ENCODE results near the gene CNTFR.
A peak's percentile ranks its signal among the peaks of the same experiment; 100 is the strongest.
"Not testable (repeated sequence)": the region's sequence is repeated elsewhere in the genome, so short reads cannot be mapped to it uniquely, and the experiment has no call there.

CNTFR gene

GRCh38 chr9:34555500-34555899 lies 34.0 kb downstream of the CNTFR start:
- DNase-seq (ENCODE audit: low read depth in 2 of 2), result no peak

DNA sequence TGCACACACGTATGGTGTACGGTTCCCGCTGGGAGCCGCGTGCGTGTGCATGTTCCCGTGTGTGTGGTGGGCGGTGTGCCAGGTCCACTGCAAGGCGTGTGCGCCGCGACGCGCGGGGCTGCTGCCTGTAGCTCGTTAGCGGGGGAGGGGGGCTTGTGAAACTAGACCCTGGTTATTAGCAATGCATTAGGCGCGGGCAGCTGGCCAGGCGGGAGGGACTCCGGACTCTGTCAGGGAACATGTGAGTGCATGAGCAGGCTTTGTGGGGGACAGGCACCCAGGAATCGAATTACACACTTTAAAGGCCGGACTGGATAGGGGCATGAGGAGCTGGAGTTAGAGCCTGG lies 34.5 kb downstream of the CNTFR start:
- DNase-seq (ENCODE audit: low read depth in 2 of 2), result no peak

DNA sequence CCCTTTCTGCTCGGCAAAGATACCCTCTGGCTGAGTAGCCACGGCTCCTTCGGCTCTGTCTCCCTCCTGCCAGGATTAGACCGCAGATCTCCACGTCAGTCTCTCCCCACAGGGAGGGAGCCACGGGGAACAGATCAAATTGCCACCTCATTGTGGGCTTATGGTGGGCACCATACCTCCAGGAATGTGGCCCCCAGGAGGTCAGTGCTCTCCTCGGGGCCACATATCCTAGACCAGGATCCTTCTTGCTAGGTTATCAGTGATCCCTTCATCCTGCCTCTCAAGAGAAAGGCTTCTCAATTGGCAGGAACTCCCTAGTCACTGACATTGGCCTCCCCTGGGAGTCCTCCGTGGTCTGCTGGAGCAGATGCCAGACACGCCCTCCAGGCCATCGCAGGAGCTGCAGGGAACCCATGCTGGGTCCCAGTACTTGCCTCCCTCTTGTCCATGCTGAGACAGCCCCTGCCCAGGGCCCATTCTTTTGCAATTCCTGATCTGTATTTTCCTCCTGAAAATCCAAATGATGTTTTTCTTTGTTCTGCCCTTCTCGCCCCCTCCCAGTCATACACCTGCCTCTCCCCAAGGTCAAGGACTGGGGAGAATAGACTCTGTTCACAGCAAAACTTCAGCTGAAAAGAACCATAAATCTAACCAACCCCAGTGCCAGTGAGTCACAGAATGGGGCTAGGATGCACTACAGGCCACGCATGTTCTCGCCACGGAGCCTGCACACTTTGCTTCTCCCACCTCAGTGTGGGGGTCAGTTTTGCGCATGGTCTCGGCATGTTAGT lies 35.1 kb downstream of the CNTFR start:
- DNase-seq (ENCODE audit: low read depth in 2 of 2), result no peak

GRCh38 chr9:34553511-34554021 lies 36.0 kb downstream of the CNTFR start:
- no peak for DNase-seq (ENCODE audit: low read depth in 2 of 2)

- no peak for DNase-seq (ENCODE audit: low read depth in 2 of 2)
Measured at GRCh38 chr9:34552986-34553385, 36.5 kb downstream of the CNTFR start.

DNA sequence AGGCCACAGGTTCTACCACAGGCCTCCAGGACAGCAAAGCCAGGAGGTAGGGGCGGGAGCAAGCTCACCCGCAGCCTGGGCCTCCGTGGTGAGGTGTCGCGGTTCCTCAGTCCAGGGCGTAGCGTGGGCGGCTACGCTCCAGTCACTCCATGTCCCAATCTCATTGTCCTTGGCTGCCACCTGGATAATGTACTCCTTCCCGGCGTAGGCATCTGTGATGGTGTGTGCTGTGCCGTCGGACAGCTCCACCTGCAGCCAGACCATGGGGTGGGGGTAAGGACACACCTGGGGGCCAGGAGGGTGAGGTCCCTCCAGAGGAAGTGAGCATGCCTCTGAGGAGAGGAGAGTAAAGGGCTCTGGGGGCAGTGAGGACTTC lies 36.9 kb downstream of the CNTFR start:
- DNase-seq (ENCODE audit: low read depth in 2 of 2), result no peak

GRCh38 chr9:34551751-34552605 lies 37.5 kb downstream of the CNTFR start:
- no peak for DNase-seq (ENCODE audit: low read depth in 2 of 2)

DNA sequence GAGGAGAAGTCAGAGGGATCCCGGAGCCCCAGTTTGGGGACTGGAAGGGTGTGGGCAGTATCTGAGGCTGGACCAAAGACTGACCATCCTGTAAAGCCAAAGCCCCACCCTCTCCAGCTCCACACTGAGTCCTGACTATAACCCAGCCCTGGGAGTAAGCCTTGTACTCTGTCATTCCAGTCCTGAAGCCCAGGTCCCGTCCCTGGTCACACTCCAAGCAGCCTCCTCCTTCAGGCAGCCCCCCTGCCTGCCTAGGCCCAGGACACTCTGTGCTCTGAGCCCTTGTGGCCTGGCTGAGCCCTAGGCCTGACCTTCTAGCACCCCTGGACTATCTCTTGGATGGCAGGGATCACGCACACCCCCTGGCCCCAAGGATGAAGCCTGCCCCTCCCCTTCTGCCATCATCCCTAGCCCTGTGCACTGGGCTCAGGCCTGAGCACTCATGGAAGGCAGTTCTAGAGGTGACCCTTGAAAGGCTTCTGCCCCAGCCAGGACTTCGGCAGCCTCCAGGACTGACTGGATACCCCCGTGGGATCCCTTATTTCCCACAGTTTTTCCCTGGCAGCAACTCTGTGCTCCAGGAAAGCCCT lies 38.7 kb downstream of the CNTFR start:
- DNase-seq (ENCODE audit: low read depth in 2 of 2), result no peak

DNA sequence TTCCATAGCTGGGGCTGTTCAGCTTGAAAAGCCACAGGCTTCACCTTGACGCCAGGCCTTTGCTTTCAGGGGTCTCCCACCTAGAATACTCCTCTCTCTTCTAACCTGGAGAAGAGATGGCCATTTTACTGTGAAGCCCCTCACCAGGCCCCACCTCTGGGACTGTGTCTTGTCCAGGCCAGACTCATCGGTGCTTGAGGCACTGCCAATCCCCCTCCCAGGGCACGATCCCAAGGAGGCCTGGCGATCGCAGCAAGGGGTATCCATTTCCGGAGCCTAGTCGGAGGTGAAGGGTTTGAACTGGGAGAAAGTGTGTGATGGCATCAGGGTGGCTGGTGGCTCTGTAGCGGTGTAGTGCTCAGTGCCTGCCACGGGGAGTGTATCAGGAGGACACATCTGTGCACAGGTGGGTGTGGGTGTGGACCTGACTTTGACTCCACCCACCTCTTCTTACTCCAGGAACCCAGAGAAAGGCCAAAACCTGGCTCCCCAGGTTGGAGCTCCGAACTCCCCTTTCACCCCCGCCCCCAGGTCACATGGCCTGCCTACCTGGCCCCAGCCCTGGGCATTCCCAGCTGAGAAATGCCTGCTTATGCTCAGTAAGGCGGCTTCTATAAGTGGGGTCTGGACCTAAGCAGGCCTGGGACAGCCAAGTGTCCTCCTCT lies 39.4 kb downstream of the CNTFR start:
- DNase-seq (ENCODE audit: low read depth in 2 of 2), result no peak

DNA sequence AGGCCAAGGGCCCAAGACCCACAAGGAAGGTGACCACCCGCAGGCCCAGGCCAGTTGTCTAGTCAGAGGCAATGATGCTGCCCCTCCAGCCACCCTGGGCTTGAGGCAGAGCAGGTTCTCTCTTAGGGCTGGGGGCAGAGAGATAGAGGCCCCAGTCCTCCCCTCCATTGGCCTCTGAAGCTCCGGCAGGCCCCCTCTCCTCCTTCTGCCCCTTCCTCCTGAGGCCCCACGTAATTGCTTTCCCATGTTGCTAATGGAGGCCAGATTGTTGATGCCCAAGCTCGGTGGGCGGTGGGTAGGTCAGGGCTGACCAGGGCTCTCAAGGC lies 40.2 kb downstream of the CNTFR start:
- no peak for DNase-seq (ENCODE audit: low read depth in 2 of 2)

DNA sequence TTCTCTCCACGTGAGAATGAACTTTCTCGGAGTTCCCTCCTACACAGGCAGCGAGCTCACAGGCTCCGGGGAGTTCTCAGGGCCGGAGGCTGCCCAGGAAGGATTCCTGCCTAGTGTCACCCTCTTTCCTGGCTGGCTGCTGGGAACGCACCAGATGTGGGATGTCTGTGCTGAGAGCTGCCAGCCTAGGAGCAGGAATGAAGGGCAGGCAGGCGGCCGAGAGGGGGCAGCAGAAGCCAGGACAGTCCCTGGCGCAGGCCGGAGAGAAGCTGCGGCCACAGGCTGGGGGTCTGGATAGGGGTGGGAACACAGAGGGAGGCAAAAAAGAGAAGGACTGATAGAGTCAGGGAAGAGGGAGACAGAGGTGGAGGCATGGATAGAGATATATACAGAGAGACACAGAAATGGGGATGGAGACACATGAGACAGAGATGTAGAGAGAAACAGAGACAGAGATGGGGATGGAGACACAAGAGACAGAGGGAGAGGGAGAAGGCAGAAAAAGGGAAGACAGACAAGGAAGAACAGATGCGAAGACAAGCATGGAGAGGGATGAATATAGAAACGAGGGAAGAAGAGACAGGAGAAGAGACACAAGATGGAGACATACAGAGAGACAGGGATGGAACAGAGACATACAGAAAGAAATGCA lies 41.4 kb downstream of the CNTFR start:
- DNase-seq (ENCODE audit: low read depth in 2 of 2), result peak in 1 of 2 donors; percentile 29

- peak in 1 of 2 donors; percentile 30 for DNase-seq (ENCODE audit: low read depth in 2 of 2)
Measured at GRCh38 chr9:34546834-34547827, 42.4 kb downstream of the CNTFR start.

DNA sequence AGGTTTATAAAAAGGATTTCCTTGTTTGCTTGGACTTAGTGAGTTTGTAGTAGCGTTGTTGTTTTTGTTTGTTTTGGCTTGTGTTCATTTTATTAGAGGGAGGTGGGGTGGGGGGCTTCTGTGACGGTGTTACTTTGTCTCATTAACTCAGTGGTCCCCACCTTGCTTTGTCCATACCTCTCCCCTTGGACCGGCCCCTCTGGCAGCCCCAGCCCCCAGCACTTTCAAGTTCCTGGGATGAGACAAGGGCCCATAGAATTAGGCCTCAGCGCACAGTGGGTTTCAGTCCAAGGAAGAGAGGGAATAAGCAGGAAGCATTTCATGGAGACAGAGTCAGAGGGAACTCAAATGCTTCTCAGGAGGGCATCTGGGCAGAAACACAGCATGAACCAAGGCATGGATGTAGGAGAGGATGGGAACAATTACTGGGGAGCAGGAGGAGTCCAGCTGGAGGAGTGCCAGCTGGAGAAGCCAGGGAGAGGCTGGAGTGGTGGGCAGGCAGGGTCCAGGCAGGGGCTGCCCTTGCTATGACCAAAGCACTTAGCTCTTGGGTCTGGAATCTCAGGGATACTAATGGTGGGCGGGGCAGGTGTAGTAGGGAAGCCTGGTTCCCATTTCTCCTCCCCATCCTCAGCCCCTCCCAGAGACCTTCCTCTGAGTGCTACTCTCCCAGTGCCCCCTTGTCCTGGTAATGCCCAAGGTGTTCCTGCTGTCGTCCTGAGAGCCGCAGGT lies 43.3 kb downstream of the CNTFR start:
- DNase-seq (ENCODE audit: low read depth in 2 of 2), result no peak

DNA sequence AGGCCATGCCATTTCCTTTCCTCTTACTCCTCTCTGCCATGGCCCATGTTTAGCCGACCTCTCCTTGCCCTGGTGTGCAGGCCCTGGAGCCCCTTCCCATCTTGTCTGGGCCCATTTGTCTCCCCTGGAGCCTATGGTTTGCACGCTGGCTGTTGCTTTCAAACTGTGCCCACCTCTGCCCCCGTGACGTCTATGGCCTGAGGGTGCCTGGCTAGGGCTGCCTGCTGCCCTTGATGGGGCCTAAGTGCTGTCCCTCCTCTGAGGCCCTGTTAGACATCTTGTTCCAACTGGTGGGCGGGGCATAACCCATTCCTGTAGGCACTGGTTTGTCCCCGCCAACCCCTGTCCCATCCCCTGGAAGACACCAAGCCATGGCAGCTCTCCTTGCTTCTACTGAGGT lies 44.0 kb downstream of the CNTFR start:
- DNase-seq (ENCODE audit: low read depth in 2 of 2), result no peak

DNA sequence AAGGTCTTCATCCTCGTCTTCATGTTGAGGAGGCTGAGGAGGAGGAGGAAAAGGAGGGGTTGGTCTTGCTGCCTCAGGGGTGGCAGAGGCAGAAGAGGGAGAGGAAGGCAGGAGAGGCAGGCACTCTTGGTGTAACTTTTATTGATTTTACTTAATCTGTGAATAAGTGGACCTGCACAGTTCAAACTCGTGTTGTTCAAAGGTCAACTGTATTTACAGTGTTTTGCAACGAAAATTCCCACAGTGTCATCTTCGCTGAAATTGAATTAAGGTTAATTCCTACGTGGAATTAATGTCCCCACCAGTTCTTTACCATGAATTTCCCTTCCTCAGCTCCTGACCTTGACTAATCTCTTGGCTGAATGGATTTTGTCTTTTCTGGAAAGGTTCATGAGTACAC lies 45.5 kb downstream of the CNTFR start:
- no peak for DNase-seq (ENCODE audit: low read depth in 2 of 2)

- DNase-seq (ENCODE audit: low read depth in 2 of 2), result no peak
Measured at GRCh38 chr9:34541540-34541939, 48.0 kb downstream of the CNTFR start.

GRCh38 chr9:34540827-34541226 lies 48.7 kb downstream of the CNTFR start:
- no peak for DNase-seq (ENCODE audit: low read depth in 2 of 2)

DNA sequence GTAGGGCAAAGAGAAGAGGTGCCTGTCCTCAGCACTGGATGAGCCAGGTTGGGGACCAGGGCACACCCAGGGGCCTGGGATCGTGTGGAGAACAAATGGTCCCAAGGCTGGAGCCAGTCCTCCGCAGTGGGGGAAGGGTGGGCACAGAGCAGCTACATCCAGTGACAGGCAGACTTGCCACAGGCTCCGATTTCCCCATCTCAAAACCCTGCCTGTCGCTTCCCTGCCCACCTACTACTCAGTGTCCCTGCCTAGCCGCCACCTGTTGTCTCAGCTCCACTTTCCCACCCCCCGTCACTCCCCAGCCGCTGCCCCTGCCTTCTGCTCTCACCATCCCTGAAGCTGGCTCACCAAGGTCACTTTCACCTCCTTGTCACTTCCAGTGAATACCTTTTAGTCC lies 52.8 kb downstream of the CNTFR start:
- no peak for DNase-seq (ENCODE audit: low read depth in 2 of 2)

GRCh38 chr9:34532041-34532440 lies 57.5 kb downstream of the CNTFR start:
- DNase-seq (ENCODE audit: low read depth in 2 of 2), result not testable (repeated sequence)

- DNase-seq (ENCODE audit: low read depth in 2 of 2), result no peak
Measured at GRCh38 chr9:34526026-34526425, 63.5 kb downstream of the CNTFR start.
